ENCODE results near the gene NFATC2IP.

DNA sequence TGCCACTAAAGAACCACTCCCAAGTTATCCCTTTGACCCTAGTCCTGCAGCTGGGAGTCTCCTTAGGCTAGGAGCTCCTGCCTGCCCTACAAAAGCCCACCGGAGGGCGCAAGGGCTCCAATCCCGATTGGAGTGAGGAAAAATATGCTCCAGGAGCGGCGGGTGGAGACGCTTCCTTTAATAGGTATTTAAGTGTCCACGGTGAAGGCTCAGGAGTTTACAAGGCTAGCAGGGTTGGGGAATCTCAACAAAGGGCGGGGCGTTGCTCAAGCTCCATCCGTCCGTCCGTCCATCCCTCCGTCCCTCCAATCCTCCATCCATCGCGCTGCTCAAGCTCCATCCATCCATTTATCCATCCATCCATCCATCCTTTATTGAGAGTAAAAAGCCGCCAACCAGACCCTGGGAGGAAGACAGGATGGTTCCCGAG, 23.3 kb downstream of the NFATC2IP start:
- TF ChIP-seq FOXS1 (CRISPR knock-in tag; IDR thresholded peaks at IDR 0.05) (no peak), SMC3 (IDR thresholded peaks at IDR 0.05) (peak; percentile 69), JUNB (IDR thresholded peaks at IDR 0.05) (no peak), KDM1A (IDR thresholded peaks at IDR 0.05; ENCODE audit: low read depth) (no peak), EP300 (IDR thresholded peaks at IDR 0.05) (no peak), POLR2A (IDR thresholded peaks at IDR 0.05; ENCODE audit: low read length) (no peak), HEYL (CRISPR knock-in tag; IDR thresholded peaks at IDR 0.05) (no peak)
- TF ChIP-seq, protein P1, sequence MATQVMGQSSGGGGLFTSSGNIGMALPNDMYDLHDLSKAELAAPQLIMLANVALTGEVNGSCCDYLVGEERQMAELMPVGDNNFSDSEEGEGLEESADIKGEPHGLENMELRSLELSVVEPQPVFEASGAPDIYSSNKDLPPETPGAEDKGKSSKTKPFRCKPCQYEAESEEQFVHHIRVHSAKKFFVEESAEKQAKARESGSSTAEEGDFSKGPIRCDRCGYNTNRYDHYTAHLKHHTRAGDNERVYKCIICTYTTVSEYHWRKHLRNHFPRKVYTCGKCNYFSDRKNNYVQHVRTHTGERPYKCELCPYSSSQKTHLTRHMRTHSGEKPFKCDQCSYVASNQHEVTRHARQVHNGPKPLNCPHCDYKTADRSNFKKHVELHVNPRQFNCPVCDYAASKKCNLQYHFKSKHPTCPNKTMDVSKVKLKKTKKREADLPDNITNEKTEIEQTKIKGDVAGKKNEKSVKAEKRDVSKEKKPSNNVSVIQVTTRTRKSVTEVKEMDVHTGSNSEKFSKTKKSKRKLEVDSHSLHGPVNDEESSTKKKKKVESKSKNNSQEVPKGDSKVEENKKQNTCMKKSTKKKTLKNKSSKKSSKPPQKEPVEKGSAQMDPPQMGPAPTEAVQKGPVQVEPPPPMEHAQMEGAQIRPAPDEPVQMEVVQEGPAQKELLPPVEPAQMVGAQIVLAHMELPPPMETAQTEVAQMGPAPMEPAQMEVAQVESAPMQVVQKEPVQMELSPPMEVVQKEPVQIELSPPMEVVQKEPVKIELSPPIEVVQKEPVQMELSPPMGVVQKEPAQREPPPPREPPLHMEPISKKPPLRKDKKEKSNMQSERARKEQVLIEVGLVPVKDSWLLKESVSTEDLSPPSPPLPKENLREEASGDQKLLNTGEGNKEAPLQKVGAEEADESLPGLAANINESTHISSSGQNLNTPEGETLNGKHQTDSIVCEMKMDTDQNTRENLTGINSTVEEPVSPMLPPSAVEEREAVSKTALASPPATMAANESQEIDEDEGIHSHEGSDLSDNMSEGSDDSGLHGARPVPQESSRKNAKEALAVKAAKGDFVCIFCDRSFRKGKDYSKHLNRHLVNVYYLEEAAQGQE (IDR thresholded peaks at IDR 0.05), result no peak; the same call in 1 of the 2 replicates
- TF ChIP-seq, protein P2, sequence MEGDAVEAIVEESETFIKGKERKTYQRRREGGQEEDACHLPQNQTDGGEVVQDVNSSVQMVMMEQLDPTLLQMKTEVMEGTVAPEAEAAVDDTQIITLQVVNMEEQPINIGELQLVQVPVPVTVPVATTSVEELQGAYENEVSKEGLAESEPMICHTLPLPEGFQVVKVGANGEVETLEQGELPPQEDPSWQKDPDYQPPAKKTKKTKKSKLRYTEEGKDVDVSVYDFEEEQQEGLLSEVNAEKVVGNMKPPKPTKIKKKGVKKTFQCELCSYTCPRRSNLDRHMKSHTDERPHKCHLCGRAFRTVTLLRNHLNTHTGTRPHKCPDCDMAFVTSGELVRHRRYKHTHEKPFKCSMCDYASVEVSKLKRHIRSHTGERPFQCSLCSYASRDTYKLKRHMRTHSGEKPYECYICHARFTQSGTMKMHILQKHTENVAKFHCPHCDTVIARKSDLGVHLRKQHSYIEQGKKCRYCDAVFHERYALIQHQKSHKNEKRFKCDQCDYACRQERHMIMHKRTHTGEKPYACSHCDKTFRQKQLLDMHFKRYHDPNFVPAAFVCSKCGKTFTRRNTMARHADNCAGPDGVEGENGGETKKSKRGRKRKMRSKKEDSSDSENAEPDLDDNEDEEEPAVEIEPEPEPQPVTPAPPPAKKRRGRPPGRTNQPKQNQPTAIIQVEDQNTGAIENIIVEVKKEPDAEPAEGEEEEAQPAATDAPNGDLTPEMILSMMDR (IDR thresholded peaks at IDR 0.05), result peak; percentile 70

All from A549 (cell line).